Measurements from ENCODE around the gene SOX1. TPM values are rescaled to one million over a fixed set of nuclear protein-coding genes. Genes with fewer than 3 reads are reported as not detected.

SOX1 gene
- total and polyA plus RNA-seq, 2 donors (not counting 3 experiments of a cell fraction or from before 2014, with no cell fraction given), result not detected

DNA sequence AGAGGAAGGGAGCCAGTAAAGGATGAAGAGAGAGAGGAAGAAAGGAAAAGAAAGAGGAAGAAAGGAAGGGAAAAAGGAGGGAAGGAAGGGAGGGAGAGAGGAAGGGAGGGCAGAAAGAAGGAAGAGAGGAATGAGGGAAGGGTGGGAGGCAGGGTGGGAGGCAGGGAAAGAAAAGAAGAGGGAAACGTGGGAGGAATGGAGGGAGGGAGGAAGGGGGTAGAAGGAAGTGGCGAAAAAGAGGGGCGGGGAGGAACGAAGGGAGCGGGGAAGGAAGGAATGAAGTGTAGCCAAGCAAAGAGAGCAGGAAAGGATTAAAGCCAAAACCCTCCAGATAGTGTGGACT is 53.1 kb downstream of the SOX1 start:
- ChIA-PET POLR2A (no interaction called here), CTCF (no interaction called here)
- Histone ChIP-seq H3K4me1 (ENCODE audit: control insufficient read depth, extremely low read depth, insufficient read depth, low read length) (no peaks in the 10 kb centered on the region), H4K20me1 (replicated peaks; ENCODE audit: control insufficient read depth, extremely low read depth, insufficient read depth, low read length) (no peaks in the 10 kb centered on the region), H3K4me3 (replicated peaks in 1 of 3; ENCODE audit: insufficient read depth in 1 of 3, low read depth in 1 of 3, low read length in 3 of 3) (no peak overlapping the region), H3K9ac (replicated peaks; ENCODE audit: extremely low read depth, insufficient read depth, low read length) (no peak overlapping the region), H3K27ac (ENCODE audit: insufficient read depth, low read depth, low read length) (no peak overlapping the region), H3K36me3 (ENCODE audit: control insufficient read depth in 2 of 2, extremely low read depth in 1 of 2, insufficient read depth in 2 of 2, low read length in 2 of 2) (no peaks in the 10 kb centered on the region), H3K9me3 (replicated peaks; ENCODE audit: control insufficient read depth, insufficient read depth, low read length) (peaks cover 2% of the 10 kb centered on the region), H3K79me2 (ENCODE audit: control insufficient read depth, insufficient read depth, low read length) (no peaks in the 10 kb centered on the region), H3K9me1 (replicated peaks; ENCODE audit: control insufficient read depth, extremely low read depth, insufficient read depth, low read length) (no peaks in the 10 kb centered on the region), H3K27me3 (ENCODE audit: control insufficient read depth in 2 of 2, insufficient read depth in 2 of 2, low read length in 2 of 2) (no peaks in the 10 kb centered on the region), H2AFZ (ENCODE audit: low read depth, low read length) (no peak overlapping the region), H3K4me2 (ENCODE audit: insufficient read depth, low read length) (no peak overlapping the region)
- FAIRE-seq, result no peak
- dilution Hi-C loops (cut with MboI; ENCODE audit: extremely low pct_ligation_motif_present, low sequenced_read_pairs), result no loop called here
- TF ChIP-seq POLR2AphosphoS5 (IDR thresholded peaks at IDR 0.05; ENCODE audit: insufficient read depth, low read depth, low read length) (no peak), GATA2 (IDR thresholded peaks at IDR 0.05; ENCODE audit: insufficient read depth, insufficient read length, low read depth, low read length) (no peak), POLR2A (IDR thresholded peaks at IDR 0.05; ENCODE audit: low read depth, low read length) (no peak), JUN (IDR thresholded peaks at IDR 0.05; ENCODE audit: borderline replicate concordance, insufficient read depth, insufficient read length, low read depth) (no peak), EZH2 (IDR thresholded peaks at IDR 0.05; ENCODE audit: borderline replicate concordance, low read depth, low read length, severe bottlenecking) (no peak), MYC (IDR thresholded peaks at IDR 0.05; ENCODE audit: low read depth, low read length) (no peak), FOS (IDR thresholded peaks at IDR 0.05; ENCODE audit: borderline replicate concordance, insufficient read depth, low read length) (no peak)
- TF ChIP-seq, protein P1, sequence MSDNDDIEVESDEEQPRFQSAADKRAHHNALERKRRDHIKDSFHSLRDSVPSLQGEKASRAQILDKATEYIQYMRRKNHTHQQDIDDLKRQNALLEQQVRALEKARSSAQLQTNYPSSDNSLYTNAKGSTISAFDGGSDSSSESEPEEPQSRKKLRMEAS (IDR thresholded peaks at IDR 0.05; ENCODE audit: insufficient read depth, insufficient read length), result no peak
- TF ChIP-seq, protein P2, sequence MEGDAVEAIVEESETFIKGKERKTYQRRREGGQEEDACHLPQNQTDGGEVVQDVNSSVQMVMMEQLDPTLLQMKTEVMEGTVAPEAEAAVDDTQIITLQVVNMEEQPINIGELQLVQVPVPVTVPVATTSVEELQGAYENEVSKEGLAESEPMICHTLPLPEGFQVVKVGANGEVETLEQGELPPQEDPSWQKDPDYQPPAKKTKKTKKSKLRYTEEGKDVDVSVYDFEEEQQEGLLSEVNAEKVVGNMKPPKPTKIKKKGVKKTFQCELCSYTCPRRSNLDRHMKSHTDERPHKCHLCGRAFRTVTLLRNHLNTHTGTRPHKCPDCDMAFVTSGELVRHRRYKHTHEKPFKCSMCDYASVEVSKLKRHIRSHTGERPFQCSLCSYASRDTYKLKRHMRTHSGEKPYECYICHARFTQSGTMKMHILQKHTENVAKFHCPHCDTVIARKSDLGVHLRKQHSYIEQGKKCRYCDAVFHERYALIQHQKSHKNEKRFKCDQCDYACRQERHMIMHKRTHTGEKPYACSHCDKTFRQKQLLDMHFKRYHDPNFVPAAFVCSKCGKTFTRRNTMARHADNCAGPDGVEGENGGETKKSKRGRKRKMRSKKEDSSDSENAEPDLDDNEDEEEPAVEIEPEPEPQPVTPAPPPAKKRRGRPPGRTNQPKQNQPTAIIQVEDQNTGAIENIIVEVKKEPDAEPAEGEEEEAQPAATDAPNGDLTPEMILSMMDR (IDR thresholded peaks at IDR 0.05; ENCODE audit: extremely low read depth in 1 of 2, insufficient read depth in 1 of 2, low read depth in 1 of 2, low read length in 2 of 2), result no peak
- no peak for DNase-seq (ENCODE audit: low read depth, low spot score)
- BruUV-seq (replicated peaks), result no TSS peak
- intact Hi-C loops (cut with micrococcal nuclease), result no loop called here

Small RNAs within 50 kb of the gene (small RNA-seq; reads per million reads assigned to genes)
- 69.0 reads per million, percentile 95 among the genes with 10 or more reads in this experiment for gene RF00287 (ENCODE audit: insufficient read depth, insufficient read length, low read depth, low replicate concordance)
